B cell (primary cell): Measurements from ENCODE around the gene PAIP2. TPM values are rescaled to one million over a fixed set of nuclear protein-coding genes. Genes with fewer than 3 reads are reported as not detected.
A peak's percentile ranks its signal among the peaks of the same experiment; 100 is the strongest.

ENCODE experiments used
- ATAC-seq: fragments of 200-7000 bp; cut with Tn5 transposase; one replicate; pipeline ENCODE4 v1.10.0; 2021; ENCODE audit warnings: low read depth, mild to moderate bottlenecking, moderate number of reproducible peaks, moderate library complexity
- CTCF ChIA-PET: fragments of 350-600 bp; sonication (Branson Sonifier 250); formaldehyde crosslinking; loops from one replicate; lab custom pipeline; 2021; ENCODE audit warnings: antibody characterized with exemption, inconsistent platforms; lab: Charles Lee
- POLR2A ChIA-PET: fragments of 350-600 bp; sonication (Branson Sonifier 250); formaldehyde crosslinking; loops from one replicate; lab custom pipeline; 2021; ENCODE audit warnings: antibody characterized with exemption; lab: Charles Lee
- DNase-seq: peaks from one replicate; pipeline ENCODE4 v3.0.0; 2013
- H2AFZ ChIP-seq: 2 replicates; pipeline ENCODE4 v1.6.1; 2012; ENCODE audit warnings: mild to moderate bottlenecking, low read depth, low read length; ENCODE audit not compliant: insufficient read depth, poor library complexity, severe bottlenecking
- H3K27ac ChIP-seq, 2 donors: 1 replicate in 1 of 2; 2 replicates in 1 of 2; pipeline ENCODE4 v1.5.1; 2012 to 2013; ENCODE audit warnings: low read length in 2 of 2, mild to moderate bottlenecking in 2 of 2, moderate library complexity in 1 of 2
- H3K27me3 ChIP-seq, 4 experiments: fragments of 200-600 bp in 1 of 4; sonication (generic) in 1 of 4; replicated peaks in 1 of 4; 1 replicate in 2 of 4; 2 replicates in 2 of 4; pipeline versions ENCODE4 v1.6.1 to v1.7.0; 2013 to 2016; ENCODE audit warnings: low read length in 3 of 4, mild to moderate bottlenecking in 2 of 4, mixed read lengths in 1 of 4, moderate library complexity in 1 of 4; ENCODE audit not compliant: insufficient read depth in 4 of 4, control insufficient read depth in 3 of 4; ENCODE audit errors: control extremely low read depth in 1 of 4
- H3K36me3 ChIP-seq, 2 experiments: replicated peaks in 1 of 2; 1 replicate in 1 of 2; 2 replicates in 1 of 2; pipeline versions ENCODE4 v1.6.1 to v1.7.1; 2013; ENCODE audit warnings: low read length in 1 of 2; ENCODE audit not compliant: insufficient read depth in 2 of 2, control insufficient read depth in 1 of 2; ENCODE audit errors: control extremely low read depth in 1 of 2, extremely low read depth in 1 of 2
- H3K4me1 ChIP-seq, 2 donors: fragments of 200-600 bp in 1 of 2; sonication (generic) in 1 of 2; 1 replicate in 1 of 2; 2 replicates in 1 of 2; pipeline versions ENCODE4 v1.5.1 to v1.6.1; 2013 to 2017; ENCODE audit warnings: low read length in 2 of 2; ENCODE audit not compliant: control insufficient read depth in 2 of 2, insufficient read depth in 2 of 2
- H3K4me2 ChIP-seq: replicated peaks from 2 replicates; pipeline ENCODE3; 2012; ENCODE audit warnings: mild to moderate bottlenecking, low read depth, low read length; ENCODE audit not compliant: poor library complexity, severe bottlenecking
- H3K4me3 ChIP-seq, 5 experiments: fragments of 200-600 bp in 1 of 5; sonication (generic) in 1 of 5; 1 replicate in 3 of 5; 2 replicates in 2 of 5; pipeline versions ENCODE4 v1.5.1 to v1.7.0; 2011 to 2016; ENCODE audit warnings: low read length in 4 of 5, mild to moderate bottlenecking in 4 of 5, low read depth in 2 of 5, control low read depth in 1 of 5, moderate library complexity in 1 of 5; ENCODE audit not compliant: insufficient read depth in 1 of 5; ENCODE audit errors: control extremely low read depth in 1 of 5, extremely low read depth in 1 of 5
- H3K79me2 ChIP-seq: fragments of 200-600 bp; sonication (generic); one replicate; pipeline ENCODE4 v1.6.0; 2016; ENCODE audit warnings: low read length; ENCODE audit not compliant: control insufficient read depth, insufficient read depth
- H3K9ac ChIP-seq: fragments of 200-600 bp; sonication (generic); 2 replicates; pipeline ENCODE4 v1.6.1; 2017; ENCODE audit warnings: mild to moderate bottlenecking, low read length, moderate library complexity
- H3K9me3 ChIP-seq, 3 donors: one replicate each; pipeline versions ENCODE4 v1.6.1 to v1.7.1; 2013; ENCODE audit warnings: low read length in 2 of 3; ENCODE audit not compliant: control insufficient read depth in 2 of 3, insufficient read depth in 1 of 3; ENCODE audit errors: control extremely low read depth in 1 of 3
- H4K20me1 ChIP-seq: 2 replicates; pipeline ENCODE4 v1.6.0; 2012; ENCODE audit warnings: mild to moderate bottlenecking, low read length; ENCODE audit not compliant: insufficient read depth, control insufficient read depth, poor library complexity, severe bottlenecking
- H3K27ac Mint-ChIP-seq: one replicate; pipeline ENCODE4 v1.8.0; 2021; ENCODE audit warnings: mixed read lengths
- H3K27me3 Mint-ChIP-seq: one replicate; pipeline ENCODE4 v1.8.0; 2021; ENCODE audit warnings: mixed read lengths
- H3K4me1 Mint-ChIP-seq: one replicate; pipeline ENCODE4 v1.8.0; 2021; ENCODE audit warnings: mixed read lengths
- H3K4me3 Mint-ChIP-seq: one replicate; pipeline ENCODE4 v1.8.0; 2021; ENCODE audit warnings: mixed read lengths
- H3K9me3 Mint-ChIP-seq: one replicate; pipeline ENCODE4 v1.8.0; 2022; ENCODE audit warnings: mixed read lengths; ENCODE audit not compliant: insufficient read depth
- CTCF ChIP-seq: fragments of 200-600 bp; IDR thresholded peaks from one replicate; pipeline ENCODE4 v1.8.0; 2022; ENCODE audit warnings: antibody characterized with exemption, mild to moderate bottlenecking
- EZH2 ChIP-seq: IDR thresholded peaks from 2 replicates; pipeline ENCODE4 v1.6.1; 2012; ENCODE audit warnings: borderline replicate concordance, low read depth, mild to moderate bottlenecking, moderate library complexity, low read length; ENCODE audit not compliant: insufficient read depth, poor library complexity, severe bottlenecking
- WGBS: methylation state at CpG from one replicate; pipeline ENCODE4 v1.1.5; 2013; ENCODE audit warnings: missing lambda C conversion rate; ENCODE audit not compliant: insufficient coverage; 5-methylcytosine and 5-hydroxymethylcytosine counted together
- intact Hi-C: fragments of 100-400 bp; cut with micrococcal nuclease; formaldehyde crosslinking; loops from one replicate; pipeline ENCODE4 v1.10.0; 2022
- polyA plus RNA-seq: library from polyadenylated mRNA; depleted of rRNA; stranded (reverse); fragments of >200 nt; gene quantifications from 2 replicates; pipeline ENCODE4 v1.2.3, GENCODE V29; 2012
- total RNA-seq, 2 donors: library from RNA; stranded (reverse); fragments of 120-200 nt in 1 of 2; gene quantifications; 1 replicate in 1 of 2; 2 replicates in 1 of 2; pipeline versions ENCODE4 v1.2.3 to v1.2.4, GENCODE V29; 2013 to 2022

The PAIP2 gene
- total and polyA plus RNA-seq, 2 donors (not counting 1 experiment from before 2014, with no cell fraction given) = 38.5 to 121 TPM

- no peaks in the 10 kb centered on the region for H3K36me3 ChIP-seq
- peak overlapping the region in 1 of 5 experiments; percentile 38 for H3K4me3 ChIP-seq
- Mint-ChIP-seq H3K4me1 (peaks cover 67% of the 10 kb centered on the region), H3K9me3 (no peaks in the 10 kb centered on the region), H3K27me3 (no peaks in the 10 kb centered on the region), H3K4me3 (peak overlapping the region; percentile 73), H3K27ac (peak overlapping the region; percentile 99)
- H3K4me1 ChIP-seq = peaks cover 46 to 68% of the 10 kb centered on the region in 2 donors
- H3K4me2 ChIP-seq = peak overlapping the region; percentile 76
- no peak overlapping the region for H2AFZ ChIP-seq
- no peaks in the 10 kb centered on the region for H4K20me1 ChIP-seq
- ATAC-seq (no peak), DNase-seq (peak; percentile 8)
- TF ChIP-seq CTCF = no peak
- no peak for TF ChIP-seq EZH2
- peak overlapping the region; percentile 62 to 76 for H3K27ac ChIP-seq
- H3K79me2 ChIP-seq = peaks cover 36% of the 10 kb centered on the region
- intact Hi-C loops = no loop called here
- WGBS = 87% methylated on average over 7 of the region's 7 CpGs
- CTCF ChIA-PET = interaction anchor here (0.6 kb wide), 1 partner anchor 118 kb away, joined by 3 read pairs; no protein-coding TSS in a partner anchor
- H3K27me3 ChIP-seq = no peaks in the 10 kb centered on the region
- POLR2A ChIA-PET = interaction anchor here (2.5 kb wide), 1 partner anchor 42 kb away, joined by 5 read pairs; the partner anchor contains the start of gene PAIP2
- H3K9ac ChIP-seq = peak overlapping the region; percentile 42
- no peaks in the 10 kb centered on the region for H3K9me3 ChIP-seq
Measured at GRCh38 chr5:139383993-139384590, 42.4 kb downstream of the PAIP2 start.

- Mint-ChIP-seq H3K4me3 (peak overlapping the region; percentile 73), H3K27me3 (no peaks in the 10 kb centered on the region), H3K27ac (peak overlapping the region; percentile 99), H3K9me3 (no peaks in the 10 kb centered on the region), H3K4me1 (peaks cover 72% of the 10 kb centered on the region)
- H3K4me2 ChIP-seq = peak overlapping the region; percentile 76
- H4K20me1 ChIP-seq = no peaks in the 10 kb centered on the region
- 0% methylated on average over 4 of the region's 9 CpGs for WGBS
- peaks cover 36% of the 10 kb centered on the region for H3K79me2 ChIP-seq
- peak overlapping the region; percentile 62 to 76 for H3K27ac ChIP-seq
- ATAC-seq (no peak), DNase-seq (no peak)
- H2AFZ ChIP-seq = peak overlapping the region; percentile 55
- peaks cover 51 to 73% of the 10 kb centered on the region in 2 donors for H3K4me1 ChIP-seq
- peak overlapping the region in 4 of 5 experiments; percentile 20 to 42 (median 34) for H3K4me3 ChIP-seq
- ChIA-PET POLR2A (interaction anchor here (2.5 kb wide), 1 partner anchor 43 kb away, joined by 5 read pairs; the partner anchor contains the start of gene PAIP2), CTCF (no interaction called here)
- H3K27me3 ChIP-seq = no peaks in the 10 kb centered on the region
- TF ChIP-seq EZH2 (no peak), CTCF (no peak)
- peak overlapping the region; percentile 42 for H3K9ac ChIP-seq
- no peaks in the 10 kb centered on the region for H3K9me3 ChIP-seq
- intact Hi-C loops = no loop called here
- no peaks in the 10 kb centered on the region for H3K36me3 ChIP-seq
Measured at GRCh38 chr5:139384591-139385051, 43.0 kb downstream of the PAIP2 start.
